ENCODE measurements around the gene GADD45B. TPM values are rescaled to one million over a fixed set of nuclear protein-coding genes. Genes with fewer than 3 reads are reported as not detected.
A peak's percentile ranks its signal among the peaks of the same experiment; 100 is the strongest.

GADD45B gene
- total RNA-seq, 1 experiment from 2014 or later: 23.8 TPM

DNA sequence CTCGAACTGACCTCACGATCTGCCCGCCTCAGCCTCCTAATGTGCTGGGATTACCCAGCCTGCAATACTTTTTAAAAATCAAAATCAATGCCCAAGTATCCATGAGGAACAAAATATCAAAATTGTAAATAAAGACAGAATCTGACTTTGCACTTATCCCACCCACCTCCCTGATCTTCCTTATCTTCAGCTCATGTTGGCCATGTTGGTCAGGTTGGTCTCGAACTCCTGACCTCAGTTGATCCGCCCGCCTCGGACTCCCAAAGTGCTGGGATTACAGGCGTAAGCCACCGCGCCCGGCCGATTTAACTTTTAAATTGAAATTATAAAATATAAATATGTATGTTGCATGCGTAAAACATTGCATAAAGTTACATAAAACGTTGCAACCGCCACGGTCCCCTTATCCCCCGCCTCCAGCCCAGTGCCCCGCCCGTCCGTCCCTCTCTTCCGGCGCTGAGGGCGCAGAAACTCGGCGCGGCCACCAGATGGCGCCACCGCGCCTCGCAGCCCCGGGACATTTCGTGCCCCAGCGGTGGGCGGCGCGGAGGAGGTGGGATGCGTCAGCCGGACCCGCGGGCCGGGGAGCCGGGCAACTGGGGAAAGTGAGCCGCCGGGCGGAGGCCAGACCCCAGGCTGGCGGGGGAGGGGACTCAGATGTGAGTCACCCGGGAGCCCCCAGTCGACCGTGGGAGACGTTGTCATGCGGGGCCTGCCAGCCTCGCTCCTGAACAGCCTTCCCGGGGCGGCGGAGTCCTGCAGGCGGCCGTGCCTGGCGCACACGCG lies 1.5 kb upstream of the GADD45B start:
- intact Hi-C loops (cut with micrococcal nuclease; ENCODE audit: unreplicated experiment): loop anchor here (1.0 to 5.0 kb wide), 4 partner anchors 53 to 137 kb away; no protein-coding TSS in a partner anchor
- Mint-ChIP-seq H3K36me3 (ENCODE audit: insufficient read depth, unreplicated experiment) (peaks cover 44% of the 10 kb centered on the region), H3K9me3 (ENCODE audit: unreplicated experiment) (no peaks in the 10 kb centered on the region), H3K4me3 (ENCODE audit: unreplicated experiment) (peak overlapping the region; percentile 88), H3K27me3 (ENCODE audit: insufficient read depth, unreplicated experiment) (no peaks in the 10 kb centered on the region), H3K27ac (ENCODE audit: unreplicated experiment) (peak overlapping the region; percentile 91), H3K4me1 (ENCODE audit: low read depth, unreplicated experiment) (no peaks in the 10 kb centered on the region)
- DNase-seq: peak; percentile 87 to 91
- Histone ChIP-seq H3K36me3 (ENCODE audit: control insufficient read depth, insufficient read depth, low read length) (no peaks in the 10 kb centered on the region; the same call in 1 of the 2 replicates), H3K4me1 (no peaks in the 10 kb centered on the region), H3K9me3 (no peaks in the 10 kb centered on the region), H3K27me3 (replicated peaks; ENCODE audit: control insufficient read depth, insufficient read depth, low read length) (no peaks in the 10 kb centered on the region), H3K4me3 (ENCODE audit: low read depth, low read length) (peak overlapping the region; percentile 46)
- TF ChIP-seq CTCF (IDR thresholded peaks at IDR 0.05; ENCODE audit: insufficient read depth in 1 of 2, low read depth in 1 of 2, low read length in 1 of 2, severe bottlenecking in 1 of 2, unreplicated experiment in 1 of 2): peak; percentile 91 to 95
- POLR2A ChIA-PET: no interaction called here
- no TSS peak for BruUV-seq (replicated peaks)
- CTCF ChIA-PET: interaction anchor here (0.6 to 2.4 kb wide), 3 partner anchors 137 to 1681 kb away, joined by 3 to 30 read pairs (median 12); no protein-coding TSS in a partner anchor

DNA sequence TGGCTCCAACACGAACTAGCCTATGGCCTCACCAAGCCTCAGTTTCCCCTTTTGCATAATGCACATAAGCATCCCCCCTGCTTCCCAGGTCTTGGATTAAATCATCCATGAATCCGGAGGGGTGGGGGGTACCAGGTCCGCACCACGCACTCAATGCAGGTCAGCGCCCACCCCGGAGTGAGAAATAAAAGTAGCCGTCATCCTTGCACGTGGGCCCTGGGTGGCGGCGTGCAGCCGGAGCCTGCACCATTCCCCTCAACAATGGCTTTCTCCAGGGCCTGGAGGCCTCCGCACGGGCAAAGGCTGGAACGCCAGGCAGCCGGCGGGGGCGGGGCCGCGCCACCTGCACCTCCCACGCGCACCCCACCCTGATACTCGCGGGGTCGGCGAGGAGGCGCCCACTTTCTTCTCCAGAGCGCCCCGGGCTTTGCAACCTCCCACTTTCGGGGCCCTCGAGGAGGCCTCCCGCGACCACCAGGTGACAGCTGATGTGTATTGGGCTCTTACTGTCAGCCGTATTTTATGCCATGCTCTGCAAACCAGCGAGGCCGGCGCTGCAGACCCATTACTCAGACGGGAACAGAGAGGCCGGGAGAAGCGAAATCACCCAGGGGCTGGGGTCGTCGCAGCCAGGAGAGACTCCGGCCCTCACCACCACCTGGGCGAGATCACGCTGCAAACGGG lies 767 bp upstream of the GADD45B start:
- POLR2A ChIA-PET: interaction anchor here (0.5 to 3.7 kb wide), 44 partner anchors 9 to 834 kb away, joined by 3 to 139 read pairs (median 5); partner anchors contain the start of genes LMNB2, LSM7, SGTA and SPPL2B
- Mint-ChIP-seq H3K27ac (ENCODE audit: unreplicated experiment) (peak overlapping the region; percentile 91), H3K4me3 (ENCODE audit: unreplicated experiment) (peak overlapping the region; percentile 88), H3K4me1 (ENCODE audit: low read depth, unreplicated experiment) (no peaks in the 10 kb centered on the region), H3K36me3 (ENCODE audit: insufficient read depth, unreplicated experiment) (peaks cover 50% of the 10 kb centered on the region), H3K27me3 (ENCODE audit: insufficient read depth, unreplicated experiment) (no peaks in the 10 kb centered on the region), H3K9me3 (ENCODE audit: unreplicated experiment) (no peaks in the 10 kb centered on the region)
- Histone ChIP-seq H3K4me1 (no peaks in the 10 kb centered on the region), H3K9me3 (no peaks in the 10 kb centered on the region), H3K36me3 (ENCODE audit: control insufficient read depth, insufficient read depth, low read length) (no peaks in the 10 kb centered on the region; the same call in 1 of the 2 replicates), H3K27me3 (replicated peaks; ENCODE audit: control insufficient read depth, insufficient read depth, low read length) (no peaks in the 10 kb centered on the region), H3K4me3 (ENCODE audit: low read depth, low read length) (peak overlapping the region; percentile 46)
- CTCF ChIA-PET: interaction anchor here (0.8 to 2.4 kb wide), 8 partner anchors 66 to 139 kb away, joined by 3 to 30 read pairs (median 6); no protein-coding TSS in a partner anchor
- TF ChIP-seq CTCF (IDR thresholded peaks at IDR 0.05; ENCODE audit: insufficient read depth in 1 of 2, low read depth in 1 of 2, low read length in 1 of 2, severe bottlenecking in 1 of 2, unreplicated experiment in 1 of 2): no peak
- intact Hi-C loops (cut with micrococcal nuclease; ENCODE audit: unreplicated experiment): loop anchor here (5.0 kb wide), 2 partner anchors 52 to 122 kb away; no protein-coding TSS in a partner anchor
- DNase-seq: peak; percentile 63 to 65
- no TSS peak for BruUV-seq (replicated peaks)

Data from Caco-2 (cell line).